Vagina (tissue), 2 donors: Measurements from ENCODE around the gene NDUFB10. TPM values are rescaled to one million over a fixed set of nuclear protein-coding genes. Genes with fewer than 3 reads are reported as not detected.
"Not testable (repeated sequence)": the region's sequence is repeated elsewhere in the genome, so short reads cannot be mapped to it uniquely, and the experiment has no call there.

Source experiments
- DNase-seq, 2 donors: peaks; one replicate each; pipeline ENCODE4 v3.0.0-alpha.2; 2017; ENCODE audit errors: extremely low spot score in 2 of 2
- H3K27ac ChIP-seq: fragments of 200-600 bp; sonication (generic); one replicate; pipeline ENCODE4 v1.5.1; 2019
- H3K27me3 ChIP-seq: fragments of 200-600 bp; sonication (generic); one replicate; pipeline ENCODE4 v1.5.1; 2019
- H3K36me3 ChIP-seq, 2 donors: fragments of 200-600 bp; sonication (generic); one replicate each; pipeline ENCODE4 v1.5.1; 2017 to 2019
- H3K4me1 ChIP-seq: fragments of 200-600 bp; sonication (generic); one replicate; pipeline ENCODE4 v1.5.1; 2019
- H3K4me3 ChIP-seq, 2 donors: fragments of 200-600 bp; sonication (generic); 1 replicate in 1 of 2; 2 replicates in 1 of 2; pipeline ENCODE4 v1.5.1; 2016 to 2019
- H3K9me3 ChIP-seq: fragments of 200-600 bp; sonication (generic); one replicate; pipeline ENCODE4 v1.5.1; 2019
- CTCF ChIP-seq, 3 experiments: fragments of 450-650 bp in 2 of 3; fragments of 200-600 bp in 1 of 3; sonication (generic) in 1 of 3; IDR thresholded peaks; one replicate each; pipeline ENCODE4 v1.5.1; 2017 to 2019; ENCODE audit warnings: antibody characterized with exemption in 3 of 3, mild to moderate bottlenecking in 2 of 3, moderate library complexity in 2 of 3
- POLR2A ChIP-seq, 2 donors: fragments of 450-650 bp; IDR thresholded peaks; one replicate each; pipeline ENCODE4 v1.6.1; 2017; ENCODE audit warnings: antibody characterized with exemption in 2 of 2, mild to moderate bottlenecking in 2 of 2, moderate library complexity in 2 of 2
- POLR2AphosphoS5 ChIP-seq, 2 donors: sonication (generic); formaldehyde crosslinking; IDR thresholded peaks; one replicate each; pipeline ENCODE4 v1.9.0; 2017; ENCODE audit warnings: antibody characterized with exemption in 2 of 2, mild to moderate bottlenecking in 2 of 2, low read depth in 1 of 2; ENCODE audit not compliant: insufficient read depth in 1 of 2
- intact Hi-C: fragments of 100-400 bp; cut with DNase I; formaldehyde crosslinking; loops from one replicate; pipeline ENCODE4 v1.15.1; 2023
- total RNA-seq: library from RNA; depleted of rRNA; stranded (reverse); fragments of >200 nt; gene quantifications from one replicate; pipeline ENCODE4 v1.2.3, GENCODE V29; 2016

Gene NDUFB10
- total RNA-seq, 1 donor from 2014 or later: 132 TPM

- Histone ChIP-seq H3K4me1 (peaks cover 10% of the 10 kb centered on the region), H3K27ac (no peak overlapping the region), H3K27me3 (no peaks in the 10 kb centered on the region), H3K4me3 (no peak overlapping the region), H3K9me3 (no peaks in the 10 kb centered on the region), H3K36me3 (no peaks in the 10 kb centered on the region)
- DNase-seq: no peak
- TF ChIP-seq CTCF (IDR thresholded peaks at IDR 0.05) (no peak), POLR2AphosphoS5 (IDR thresholded peaks at IDR 0.05; ENCODE audit: insufficient read depth in 1 of 2, low read depth in 1 of 2) (no peak), POLR2A (IDR thresholded peaks at IDR 0.05) (no peak)
- intact Hi-C loops: no loop called here
Measured at GRCh38 chr16:1947369-1947670, 12.0 kb upstream of the NDUFB10 start.

DNA sequence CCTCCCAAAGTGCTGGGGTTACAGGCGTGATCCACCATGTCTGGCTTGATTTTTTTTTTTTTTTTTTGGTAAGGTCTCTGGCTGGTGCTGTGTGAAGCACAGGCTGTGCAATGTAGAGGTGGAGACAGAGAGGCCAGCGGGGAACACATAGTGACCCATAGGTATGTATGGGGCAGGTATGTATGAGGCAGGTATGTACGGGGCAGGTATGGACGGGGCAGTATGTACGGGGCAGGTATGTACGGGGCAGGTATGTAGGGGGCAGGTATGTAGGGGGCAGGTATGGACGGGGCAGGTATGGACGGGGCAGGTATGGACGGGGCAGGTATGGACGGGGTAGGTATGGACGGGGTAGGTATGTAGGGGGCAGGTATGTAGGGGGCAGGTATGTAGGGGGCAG lies 9.8 kb upstream of the NDUFB10 start:
- H3K27me3 ChIP-seq: no peaks in the 10 kb centered on the region
- DNase-seq: no peak
- H3K36me3 ChIP-seq: no peaks in the 10 kb centered on the region
- no peak overlapping the region for H3K4me3 ChIP-seq
- H3K4me1 ChIP-seq: no peaks in the 10 kb centered on the region
- H3K27ac ChIP-seq: no peak overlapping the region
- intact Hi-C loops: no loop called here
- TF ChIP-seq CTCF (IDR thresholded peaks at IDR 0.05): no peak
- no peaks in the 10 kb centered on the region for H3K9me3 ChIP-seq

- intact Hi-C loops: no loop called here
- Histone ChIP-seq H3K9me3 (no peaks in the 10 kb centered on the region), H3K36me3 (no peaks in the 10 kb centered on the region), H3K27ac (no peak overlapping the region), H3K4me1 (no peaks in the 10 kb centered on the region), H3K27me3 (no peaks in the 10 kb centered on the region), H3K4me3 (no peak overlapping the region)
- DNase-seq: no peak
- TF ChIP-seq POLR2A (IDR thresholded peaks at IDR 0.05) (no peak), POLR2AphosphoS5 (IDR thresholded peaks at IDR 0.05; ENCODE audit: insufficient read depth in 1 of 2, low read depth in 1 of 2) (no peak), CTCF (IDR thresholded peaks at IDR 0.05) (no peak)
Measured at GRCh38 chr16:1950047-1950446, 9.3 kb upstream of the NDUFB10 start.

DNA sequence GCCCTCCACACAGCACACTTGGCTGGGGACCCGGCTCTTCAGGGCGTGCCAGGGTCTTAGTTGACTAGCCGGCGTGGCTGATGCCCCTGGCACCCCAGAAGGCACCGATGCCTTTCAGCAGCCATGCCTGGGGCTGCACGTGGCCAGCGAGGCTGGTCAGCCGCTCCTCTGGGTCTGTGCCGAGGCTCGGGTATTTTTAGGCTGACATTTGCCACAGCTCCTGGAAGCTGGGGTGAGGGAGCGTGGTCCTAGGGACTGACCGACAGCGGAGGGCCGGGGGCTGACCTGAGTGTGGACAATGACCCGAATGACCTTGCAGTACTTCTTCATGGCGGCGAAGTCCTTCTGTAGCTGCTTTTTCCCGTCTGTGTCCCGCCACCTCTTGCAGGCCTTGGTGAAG lies 8.8 kb upstream of the NDUFB10 start:
- Histone ChIP-seq H3K4me3 (no peak overlapping the region), H3K27me3 (no peaks in the 10 kb centered on the region), H3K27ac (no peak overlapping the region), H3K9me3 (no peaks in the 10 kb centered on the region), H3K36me3 (no peaks in the 10 kb centered on the region), H3K4me1 (no peaks in the 10 kb centered on the region)
- DNase-seq: no peak
- TF ChIP-seq POLR2AphosphoS5 (IDR thresholded peaks at IDR 0.05; ENCODE audit: insufficient read depth in 1 of 2, low read depth in 1 of 2) (no peak), POLR2A (IDR thresholded peaks at IDR 0.05) (no peak), CTCF (IDR thresholded peaks at IDR 0.05) (no peak)
- intact Hi-C loops: no loop called here

GRCh38 chr16:1953734-1954133 lies 5.6 kb upstream of the NDUFB10 start:
- TF ChIP-seq POLR2AphosphoS5 (IDR thresholded peaks at IDR 0.05; ENCODE audit: insufficient read depth in 1 of 2, low read depth in 1 of 2): no peak
- no peak for TF ChIP-seq POLR2A (IDR thresholded peaks at IDR 0.05)
- TF ChIP-seq CTCF (IDR thresholded peaks at IDR 0.05): no peak
- intact Hi-C loops: no loop called here
- H3K27ac ChIP-seq: no peak overlapping the region
- no peaks in the 10 kb centered on the region for H3K4me1 ChIP-seq
- no peaks in the 10 kb centered on the region for H3K36me3 ChIP-seq
- DNase-seq: no peak
- H3K9me3 ChIP-seq: no peaks in the 10 kb centered on the region
- H3K27me3 ChIP-seq: no peaks in the 10 kb centered on the region
- H3K4me3 ChIP-seq: no peak overlapping the region

GRCh38 chr16:1957434-1958142 lies 1.8 kb upstream of the NDUFB10 start:
- H3K27ac ChIP-seq, intact Hi-C loops, H3K27me3 ChIP-seq, H3K9me3 ChIP-seq, H3K4me3 ChIP-seq, DNase-seq: not testable (repeated sequence)
- peaks cover 21% of the 10 kb centered on the region for H3K4me1 ChIP-seq
- H3K36me3 ChIP-seq: peaks cover 0 to 20% of the 10 kb centered on the region in 2 donors

DNA sequence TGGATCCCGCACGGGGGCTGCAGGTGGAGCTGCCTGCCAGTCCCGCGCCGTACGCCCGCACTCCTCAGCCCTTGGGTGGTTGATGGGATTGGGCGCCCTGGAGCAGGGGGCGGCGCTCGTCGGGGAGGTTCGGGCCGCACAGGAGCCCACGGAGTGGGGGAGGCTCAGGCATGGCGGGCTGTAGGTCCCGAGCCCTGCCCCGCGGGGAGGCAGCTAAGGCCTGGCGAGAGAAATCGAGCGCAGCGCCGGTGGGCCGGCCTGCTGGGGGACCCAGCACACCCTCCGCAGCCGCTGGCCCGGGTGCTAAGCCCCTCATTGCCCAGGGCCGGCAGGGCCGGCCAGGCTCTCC lies 1.2 kb upstream of the NDUFB10 start:
- Histone ChIP-seq H3K4me1 (peaks cover 24% of the 10 kb centered on the region), H3K36me3 (peaks cover 0 to 25% of the 10 kb centered on the region in 2 donors)
- H3K27me3 ChIP-seq, H3K4me3 ChIP-seq, intact Hi-C loops, DNase-seq, H3K27ac ChIP-seq, H3K9me3 ChIP-seq: not testable (repeated sequence)
